ENCODE results near the gene NTRK2. TPM values are rescaled to one million over a fixed set of nuclear protein-coding genes. Genes with fewer than 3 reads are reported as not detected.

The NTRK2 gene
- polyA plus RNA-seq, 3 donors = 7.0 to 11.7 (median 11.1) TPM

- no peak overlapping the region for H3K27ac ChIP-seq (ENCODE audit: low read depth, low read length)
- WGBS, 3 donors = 42 to 70% (median 61%) methylated on average over 2 of the region's 2 CpGs
Measured at GRCh38 chr9:84998639-84999038, 329.1 kb downstream of the NTRK2 start.

DNA sequence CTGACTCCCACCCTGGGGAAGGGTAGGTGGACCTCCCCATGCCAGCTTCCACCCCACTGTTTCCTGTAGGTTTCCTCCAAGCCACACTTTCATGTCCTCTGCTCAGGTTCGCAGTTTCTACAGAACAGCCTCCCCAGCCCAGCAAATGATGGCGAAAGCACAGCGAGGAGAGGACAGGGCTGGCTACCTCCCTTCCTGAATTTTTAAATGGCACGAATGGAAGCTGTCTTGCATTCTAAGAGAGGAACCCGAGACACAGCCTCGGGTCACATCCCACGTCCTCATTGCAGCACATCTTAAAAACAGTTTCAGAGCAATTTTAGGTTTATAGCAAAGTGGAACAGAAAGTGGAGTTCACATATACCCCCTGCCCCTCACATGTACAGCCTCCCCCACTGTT lies 330.3 kb downstream of the NTRK2 start:
- no peak overlapping the region for H3K27ac ChIP-seq (ENCODE audit: low read depth, low read length)
- WGBS, 3 donors = 78 to 82% (median 82%) methylated on average over 7 of the region's 7 CpGs

DNA sequence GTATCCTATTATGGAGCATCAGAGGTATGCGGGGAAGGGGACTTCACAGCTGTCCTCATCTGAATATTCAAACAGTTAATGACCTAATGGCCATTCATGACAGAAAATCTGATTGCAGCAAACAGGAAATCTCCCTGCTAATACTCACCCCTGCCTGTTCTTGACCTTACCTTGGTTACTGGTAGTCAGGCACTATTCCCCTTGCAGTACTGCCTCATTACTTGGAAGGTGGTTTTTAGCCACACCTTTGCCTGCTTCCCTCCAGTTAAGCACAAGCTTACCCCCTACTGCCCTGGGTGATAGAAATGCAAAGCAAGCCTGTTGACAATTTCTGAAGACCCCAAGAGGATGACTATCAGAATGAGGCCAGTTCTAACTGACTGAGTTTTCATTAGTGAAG lies 332.4 kb downstream of the NTRK2 start:
- 76 to 100% (median 90%) methylated on average over 1 of the region's 1 CpG for WGBS, 3 donors
- no peak overlapping the region for H3K27ac ChIP-seq (ENCODE audit: low read depth, low read length)

DNA sequence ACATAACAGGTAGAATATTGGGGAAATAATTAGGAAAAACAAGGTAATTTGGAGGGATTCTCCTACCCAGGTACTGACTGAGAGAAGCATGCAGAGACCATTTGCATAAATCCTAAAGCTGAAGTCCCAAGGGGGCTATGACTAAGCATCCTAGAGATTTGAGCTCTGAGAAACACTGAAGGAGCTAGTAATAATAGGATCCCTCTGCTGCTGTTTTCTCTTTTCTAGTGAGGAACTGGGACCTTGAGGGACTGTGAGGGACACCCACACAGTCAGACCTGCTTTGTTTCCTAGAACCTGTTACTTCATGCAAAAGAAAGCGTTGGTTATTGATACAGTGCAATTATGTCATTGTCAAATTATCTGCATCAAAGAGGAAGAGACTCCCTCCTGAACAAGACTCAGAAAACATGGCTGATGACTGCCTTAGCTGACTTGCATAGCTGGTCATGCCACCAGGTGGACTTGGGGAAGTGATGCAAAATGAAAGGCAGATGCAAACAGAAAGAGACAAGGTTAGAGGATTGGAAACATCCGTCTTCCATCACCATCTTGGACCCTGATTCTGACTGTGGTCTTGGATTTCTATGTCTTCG lies 335.4 kb downstream of the NTRK2 start:
- WGBS, 3 donors = 63 to 73% (median 66%) methylated on average over 3 of the region's 3 CpGs
- H3K27ac ChIP-seq (ENCODE audit: low read depth, low read length) = no peak overlapping the region

- WGBS, 3 donors = 88 to 97% (median 95%) methylated on average over 1 of the region's 1 CpG
- H3K27ac ChIP-seq (ENCODE audit: low read depth, low read length) = no peak overlapping the region
Measured at GRCh38 chr9:85007748-85008147, 338.2 kb downstream of the NTRK2 start.

DNA sequence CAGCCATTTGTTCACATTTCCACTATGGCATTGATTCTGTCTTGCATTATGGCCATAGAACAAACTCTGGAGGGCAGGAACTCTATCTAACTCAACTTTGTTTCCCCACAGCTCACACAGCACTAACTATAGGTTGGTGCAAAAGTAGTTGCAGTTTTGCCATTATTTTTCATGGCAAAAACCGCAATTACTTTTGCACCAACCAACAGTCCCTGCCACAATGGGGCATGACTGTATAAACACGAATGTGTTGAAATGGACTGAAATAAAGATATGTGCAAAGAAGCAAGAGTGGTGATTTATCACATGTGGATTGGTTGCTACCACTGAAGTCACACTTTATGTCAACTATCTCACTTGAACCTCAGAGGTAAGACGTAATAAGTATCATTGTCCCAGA lies 338.7 kb downstream of the NTRK2 start:
- WGBS, 3 donors = 85 to 95% (median 92%) methylated on average over 3 of the region's 3 CpGs
- no peak overlapping the region for H3K27ac ChIP-seq (ENCODE audit: low read depth, low read length)

- WGBS, 3 donors = 64 to 93% (median 65%) methylated on average over 1 of the region's 1 CpG
- no peak overlapping the region for H3K27ac ChIP-seq (ENCODE audit: low read depth, low read length)
Measured at GRCh38 chr9:85009251-85009650, 339.7 kb downstream of the NTRK2 start.

DNA sequence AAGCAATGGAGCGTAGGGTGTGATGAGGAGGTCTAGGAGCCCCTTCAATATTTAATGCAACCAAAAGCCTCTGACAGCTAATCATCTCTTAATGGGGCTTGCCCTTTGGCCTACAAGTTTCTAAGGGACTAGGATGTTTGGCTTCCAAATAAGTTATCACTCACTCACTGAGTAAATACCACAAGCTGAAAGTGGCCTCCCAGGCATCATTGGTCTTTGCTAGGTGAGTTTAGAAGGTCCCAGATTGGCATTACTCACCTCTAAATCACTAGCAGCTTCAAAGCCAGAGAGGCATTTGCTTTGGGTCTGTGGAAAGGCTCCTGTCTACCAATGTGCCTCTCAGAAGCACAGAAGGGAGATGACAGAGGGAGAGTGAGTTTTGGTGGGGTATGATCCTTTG lies 344.2 kb downstream of the NTRK2 start:
- no peak overlapping the region for H3K27ac ChIP-seq (ENCODE audit: low read depth, low read length)
- 97 to 98% (median 97%) methylated on average over 1 of the region's 1 CpG for WGBS, 3 donors

DNA sequence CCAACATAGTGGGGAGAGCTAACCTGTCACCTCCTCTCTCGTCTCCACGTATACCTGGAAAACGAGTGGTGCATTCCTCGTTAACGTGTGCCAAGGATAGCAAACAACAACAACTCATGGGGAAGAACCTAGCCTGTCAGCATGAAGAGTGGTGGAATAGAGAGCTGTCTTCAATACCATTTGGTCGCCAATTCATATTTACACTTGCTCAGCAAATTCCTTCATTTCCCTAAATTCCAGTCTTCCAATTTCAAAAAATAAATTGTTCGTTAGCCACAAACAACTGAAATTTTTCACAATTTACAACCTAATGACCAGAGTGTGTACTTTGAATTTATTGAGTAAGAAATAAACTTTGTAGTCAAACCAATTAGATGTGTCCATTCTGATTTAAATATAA lies 344.8 kb downstream of the NTRK2 start:
- no peak overlapping the region for H3K27ac ChIP-seq (ENCODE audit: low read depth, low read length)
- WGBS, 3 donors = 72 to 91% (median 86%) methylated on average over 7 of the region's 7 CpGs

- H3K27ac ChIP-seq (ENCODE audit: low read depth, low read length) = no peak overlapping the region
- 24 to 50% (median 47%) methylated on average over 3 of the region's 3 CpGs for WGBS, 3 donors
Measured at GRCh38 chr9:85016384-85017006, 347.0 kb downstream of the NTRK2 start.

DNA sequence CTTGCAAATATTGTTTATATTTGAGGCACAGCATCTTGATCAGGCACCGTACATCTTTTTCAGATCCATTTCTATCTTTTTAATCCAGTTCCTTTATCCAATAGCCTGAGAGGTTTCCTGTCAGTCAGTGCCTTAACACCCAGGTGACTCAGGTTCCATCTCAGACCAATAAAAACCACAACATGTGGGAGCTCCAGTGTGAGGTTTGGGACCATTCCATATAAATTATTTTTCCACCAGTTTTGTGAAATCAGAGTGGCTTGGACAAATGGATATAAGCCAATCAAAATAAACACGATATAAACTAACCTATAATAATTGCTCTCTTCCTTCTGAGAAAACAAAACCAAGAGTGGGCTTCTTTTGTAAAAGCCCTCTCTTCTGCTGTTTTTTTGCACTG lies 351.3 kb downstream of the NTRK2 start:
- H3K27ac ChIP-seq (ENCODE audit: low read depth, low read length) = no peak overlapping the region
- WGBS, 3 donors = 88 to 92% (median 90%) methylated on average over 2 of the region's 2 CpGs

- 52 to 90% (median 90%) methylated on average over 4 of the region's 4 CpGs for WGBS, 3 donors
- no peak overlapping the region for H3K27ac ChIP-seq (ENCODE audit: low read depth, low read length)
Measured at GRCh38 chr9:85021686-85022085, 352.2 kb downstream of the NTRK2 start.

GRCh38 chr9:85024374-85024773 lies 354.8 kb downstream of the NTRK2 start:
- H3K27ac ChIP-seq (ENCODE audit: low read depth, low read length) = no peak overlapping the region
- WGBS, 3 donors = 27 to 41% (median 36%) methylated on average over 3 of the region's 3 CpGs

DNA sequence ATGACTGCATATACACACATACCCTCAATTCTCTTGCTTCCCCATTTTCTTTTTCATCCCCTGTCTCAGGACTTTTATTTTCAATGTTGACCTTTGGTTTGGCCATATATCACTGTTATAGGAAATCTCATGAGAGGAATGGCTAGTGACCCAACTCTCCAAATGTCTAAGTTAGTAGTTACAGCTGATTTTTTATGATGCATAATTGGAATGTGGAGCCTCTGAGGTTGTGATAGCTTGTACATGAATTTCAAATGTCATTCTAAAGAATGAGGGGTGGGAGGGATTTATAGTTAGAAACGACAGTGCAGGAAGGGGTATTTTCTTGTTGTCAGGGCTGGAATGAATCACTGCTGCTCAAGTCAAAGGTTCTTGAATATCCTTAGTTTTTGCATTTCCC lies 356.1 kb downstream of the NTRK2 start:
- H3K27ac ChIP-seq (ENCODE audit: low read depth, low read length) = no peak overlapping the region
- whole genome bisulfite sequencing, 3 donors = 22 to 45% (median 36%) methylated on average over 1 of the region's 1 CpG

DNA sequence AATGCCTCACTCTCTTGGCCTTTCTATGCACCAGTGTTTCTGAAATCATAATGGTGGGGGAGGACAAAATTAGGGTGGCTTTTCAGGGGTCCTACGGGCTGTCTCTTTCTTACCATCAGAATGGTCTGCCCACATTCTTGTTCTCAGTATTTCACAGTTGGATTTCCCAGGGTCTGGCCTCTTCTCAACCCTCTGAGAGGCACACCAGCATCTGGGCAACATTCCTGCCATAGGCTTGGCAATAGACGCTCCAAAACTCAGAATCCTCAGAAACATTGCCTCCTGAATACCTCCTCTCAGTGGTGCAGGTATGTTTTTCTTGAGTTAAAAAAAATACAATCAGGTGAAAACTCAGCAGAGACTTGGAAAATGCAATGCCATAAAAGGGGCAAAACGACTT lies 358.3 kb downstream of the NTRK2 start:
- WGBS, 3 donors = 75 to 86% (median 77%) methylated on average over 3 of the region's 3 CpGs
- no peak overlapping the region for H3K27ac ChIP-seq (ENCODE audit: low read depth, low read length)

GRCh38 chr9:85030316-85030715 lies 360.8 kb downstream of the NTRK2 start:
- WGBS, 3 donors = 28 to 53% (median 35%) methylated on average over 1 of the region's 1 CpG
- no peak overlapping the region for H3K27ac ChIP-seq (ENCODE audit: low read depth, low read length)

- H3K27ac ChIP-seq (ENCODE audit: low read depth, low read length) = no peak overlapping the region
- 49 to 87% (median 50%) methylated on average over 2 of the region's 2 CpGs for WGBS, 3 donors
Measured at GRCh38 chr9:85036496-85036895, 367.0 kb downstream of the NTRK2 start.

DNA sequence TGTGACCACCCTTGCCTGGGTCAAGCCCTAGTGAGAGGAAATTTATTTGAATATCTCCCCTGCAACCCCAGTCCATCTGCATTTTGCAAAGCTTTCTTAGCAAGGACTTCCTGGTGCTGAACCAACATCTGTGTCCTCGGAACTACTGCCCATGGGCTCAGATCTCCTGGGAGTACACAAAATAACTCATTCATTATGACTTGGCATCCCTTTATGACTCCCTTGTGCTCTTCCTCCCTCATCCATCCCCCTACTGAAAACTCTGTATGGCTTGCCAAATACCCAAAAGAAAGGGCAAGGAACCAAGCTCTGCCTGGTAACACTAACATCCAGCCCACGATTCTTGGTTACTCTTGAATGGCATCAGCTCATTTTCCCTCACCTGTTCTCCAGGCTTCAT lies 368.5 kb downstream of the NTRK2 start:
- 52 to 80% (median 59%) methylated on average over 2 of the region's 2 CpGs for WGBS, 3 donors
- no peak overlapping the region for H3K27ac ChIP-seq (ENCODE audit: low read depth, low read length)

DNA sequence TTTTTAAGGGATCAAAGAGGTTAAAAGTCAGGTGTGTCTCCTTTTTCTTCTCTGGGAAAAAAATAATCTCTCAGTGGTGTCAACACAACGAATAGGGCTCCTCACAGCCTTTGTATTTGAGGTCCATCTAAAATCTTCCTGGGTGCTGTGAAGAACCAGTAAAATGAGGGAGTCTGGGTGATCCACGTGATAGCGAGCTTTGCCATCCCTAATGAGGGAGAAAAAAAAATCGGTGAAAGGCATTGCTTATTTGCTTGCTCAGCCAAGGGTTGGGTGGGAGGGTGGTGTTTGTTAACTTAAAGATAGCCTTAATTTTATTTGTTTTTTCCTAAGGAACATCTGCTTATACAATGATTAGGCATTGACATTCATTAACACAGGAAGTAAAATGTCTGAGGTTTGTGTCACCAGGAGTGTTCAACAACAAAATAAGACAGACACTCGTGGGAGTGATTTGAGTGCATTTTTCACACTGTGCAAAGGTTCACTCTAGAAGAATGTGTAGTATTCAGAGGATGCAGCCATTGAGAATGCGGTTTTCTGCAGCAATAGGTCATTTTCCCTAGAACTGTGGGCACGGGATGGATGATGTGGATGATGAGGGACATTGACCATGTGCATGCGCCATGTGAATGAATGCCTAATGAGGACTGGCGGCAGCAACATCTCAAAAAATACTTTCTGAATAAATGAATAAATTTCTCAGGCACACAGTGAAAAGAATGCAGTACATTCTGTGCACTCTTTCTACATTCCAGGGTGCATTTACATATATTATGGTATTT lies 369.5 kb downstream of the NTRK2 start:
- no peak overlapping the region for H3K27ac ChIP-seq (ENCODE audit: low read depth, low read length)
- 44 to 68% (median 66%) methylated on average over 9 of the region's 9 CpGs for WGBS, 3 donors

- 79 to 88% (median 87%) methylated on average over 7 of the region's 7 CpGs for WGBS, 3 donors
- no peak overlapping the region for H3K27ac ChIP-seq (ENCODE audit: low read depth, low read length)
Measured at GRCh38 chr9:85040146-85040545, 370.6 kb downstream of the NTRK2 start.

Measured in adipose tissue (tissue), 3 donors.